ENCODE measurements around the gene HELB.

- TF ChIP-seq CTCF (IDR thresholded peaks at IDR 0.05 in 2 of 3, conservative IDR thresholded peaks at IDR 0.05 in 1 of 3; ENCODE audit: borderline replicate concordance in 1 of 3, insufficient read depth in 1 of 3, low read depth in 2 of 3, low read length in 2 of 3) = no peak
- TF ChIP-seq CEBPB (IDR thresholded peaks at IDR 0.05; ENCODE audit: low read depth) = no peak
- TF ChIP-seq ZBTB33 (IDR thresholded peaks at IDR 0.05; ENCODE audit: extremely low read depth, insufficient replicate concordance, low read length) = no peak
- TF ChIP-seq POLR2A (IDR thresholded peaks at IDR 0.05; ENCODE audit: borderline replicate concordance, extremely low read depth, insufficient read depth, insufficient read length) = no peak
- no peak for TF ChIP-seq ZNF274 (IDR thresholded peaks at IDR 0.05; ENCODE audit: low read depth, low read length)
- TF ChIP-seq ATF3 (IDR thresholded peaks at IDR 0.05) = no peak
- TF ChIP-seq YY1 (IDR thresholded peaks at IDR 0.05; ENCODE audit: extremely low read depth, insufficient replicate concordance, low read depth, low read length) = no peak
- TF ChIP-seq EZH2phosphoT487 (IDR thresholded peaks at IDR 0.05; ENCODE audit: borderline replicate concordance) = no peak
- no peak for TF ChIP-seq SIN3A (IDR thresholded peaks at IDR 0.05; ENCODE audit: low read depth)
These were observed 63.6 kb downstream of the HELB start for GRCh38 chr12:66365718-66366490.

Measured in HCT116 (cell line).